ENCODE results near the gene L3MBTL4.
"Not testable (repeated sequence)": the region's sequence is repeated elsewhere in the genome, so short reads cannot be mapped to it uniquely, and the experiment has no call there.

L3MBTL4 gene

GRCh38 chr18:6200204-6200774 lies 214.4 kb downstream of the L3MBTL4 start:
- H3K4me3 ChIP-seq (ENCODE audit: low read depth, low read length), result no peak overlapping the region
- no peak for DNase-seq (ENCODE audit: low read depth)
- TF ChIP-seq CTCF (IDR thresholded peaks at IDR 0.05; ENCODE audit: insufficient read depth, low read depth, low read length, missing control alignments), result no peak

- TF ChIP-seq CTCF (IDR thresholded peaks at IDR 0.05; ENCODE audit: insufficient read depth, low read depth, low read length, missing control alignments), result no peak
- no peak for DNase-seq (ENCODE audit: low read depth)
- H3K4me3 ChIP-seq (ENCODE audit: low read depth, low read length), result no peak overlapping the region
Observed at GRCh38 chr18:6199777-6200176, 214.9 kb downstream of the L3MBTL4 start.

GRCh38 chr18:6198585-6198984 lies 216.1 kb downstream of the L3MBTL4 start:
- no peak for DNase-seq (ENCODE audit: low read depth)
- H3K4me3 ChIP-seq (ENCODE audit: low read depth, low read length), result no peak overlapping the region
- no peak for TF ChIP-seq CTCF (IDR thresholded peaks at IDR 0.05; ENCODE audit: insufficient read depth, low read depth, low read length, missing control alignments)

GRCh38 chr18:6194640-6195039 lies 220.1 kb downstream of the L3MBTL4 start:
- DNase-seq (ENCODE audit: low read depth), result no peak
- TF ChIP-seq CTCF (IDR thresholded peaks at IDR 0.05; ENCODE audit: insufficient read depth, low read depth, low read length, missing control alignments), result no peak
- H3K4me3 ChIP-seq (ENCODE audit: low read depth, low read length), result no peak overlapping the region

GRCh38 chr18:6185782-6186181 lies 228.9 kb downstream of the L3MBTL4 start:
- DNase-seq (ENCODE audit: low read depth); H3K4me3 ChIP-seq (ENCODE audit: low read depth, low read length): not testable (repeated sequence)

- no peak for DNase-seq (ENCODE audit: low read depth)
- no peak for TF ChIP-seq CTCF (IDR thresholded peaks at IDR 0.05; ENCODE audit: insufficient read depth, low read depth, low read length, missing control alignments)
- no peak overlapping the region for H3K4me3 ChIP-seq (ENCODE audit: low read depth, low read length)
Observed at GRCh38 chr18:6174983-6175745, 239.5 kb downstream of the L3MBTL4 start.

GRCh38 chr18:6170604-6171003 lies 244.1 kb downstream of the L3MBTL4 start:
- no peak overlapping the region for H3K4me3 ChIP-seq (ENCODE audit: low read depth, low read length)
- DNase-seq (ENCODE audit: low read depth), result no peak
- TF ChIP-seq CTCF (IDR thresholded peaks at IDR 0.05; ENCODE audit: insufficient read depth, low read depth, low read length, missing control alignments), result no peak

Data from GM12865 (cell line).